Tongue (tissue), 2 donors: ENCODE measurements around the gene LRRK1. TPM values are rescaled to one million over a fixed set of nuclear protein-coding genes. Genes with fewer than 3 reads are reported as not detected.

Experiments used
- DNase-seq: peaks from one replicate; pipeline ENCODE4 v3.0.0-alpha.2; 2015
- total RNA-seq: library from RNA; depleted of rRNA; stranded (reverse); fragments of >200 nt; gene quantifications from one replicate; pipeline ENCODE4 v1.2.3, GENCODE V29; 2014

LRRK1 gene, protein sequence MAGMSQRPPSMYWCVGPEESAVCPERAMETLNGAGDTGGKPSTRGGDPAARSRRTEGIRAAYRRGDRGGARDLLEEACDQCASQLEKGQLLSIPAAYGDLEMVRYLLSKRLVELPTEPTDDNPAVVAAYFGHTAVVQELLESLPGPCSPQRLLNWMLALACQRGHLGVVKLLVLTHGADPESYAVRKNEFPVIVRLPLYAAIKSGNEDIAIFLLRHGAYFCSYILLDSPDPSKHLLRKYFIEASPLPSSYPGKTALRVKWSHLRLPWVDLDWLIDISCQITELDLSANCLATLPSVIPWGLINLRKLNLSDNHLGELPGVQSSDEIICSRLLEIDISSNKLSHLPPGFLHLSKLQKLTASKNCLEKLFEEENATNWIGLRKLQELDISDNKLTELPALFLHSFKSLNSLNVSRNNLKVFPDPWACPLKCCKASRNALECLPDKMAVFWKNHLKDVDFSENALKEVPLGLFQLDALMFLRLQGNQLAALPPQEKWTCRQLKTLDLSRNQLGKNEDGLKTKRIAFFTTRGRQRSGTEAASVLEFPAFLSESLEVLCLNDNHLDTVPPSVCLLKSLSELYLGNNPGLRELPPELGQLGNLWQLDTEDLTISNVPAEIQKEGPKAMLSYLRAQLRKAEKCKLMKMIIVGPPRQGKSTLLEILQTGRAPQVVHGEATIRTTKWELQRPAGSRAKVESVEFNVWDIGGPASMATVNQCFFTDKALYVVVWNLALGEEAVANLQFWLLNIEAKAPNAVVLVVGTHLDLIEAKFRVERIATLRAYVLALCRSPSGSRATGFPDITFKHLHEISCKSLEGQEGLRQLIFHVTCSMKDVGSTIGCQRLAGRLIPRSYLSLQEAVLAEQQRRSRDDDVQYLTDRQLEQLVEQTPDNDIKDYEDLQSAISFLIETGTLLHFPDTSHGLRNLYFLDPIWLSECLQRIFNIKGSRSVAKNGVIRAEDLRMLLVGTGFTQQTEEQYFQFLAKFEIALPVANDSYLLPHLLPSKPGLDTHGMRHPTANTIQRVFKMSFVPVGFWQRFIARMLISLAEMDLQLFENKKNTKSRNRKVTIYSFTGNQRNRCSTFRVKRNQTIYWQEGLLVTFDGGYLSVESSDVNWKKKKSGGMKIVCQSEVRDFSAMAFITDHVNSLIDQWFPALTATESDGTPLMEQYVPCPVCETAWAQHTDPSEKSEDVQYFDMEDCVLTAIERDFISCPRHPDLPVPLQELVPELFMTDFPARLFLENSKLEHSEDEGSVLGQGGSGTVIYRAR (N-terminal part only)
- 14.2 TPM for total RNA-seq

DNA sequence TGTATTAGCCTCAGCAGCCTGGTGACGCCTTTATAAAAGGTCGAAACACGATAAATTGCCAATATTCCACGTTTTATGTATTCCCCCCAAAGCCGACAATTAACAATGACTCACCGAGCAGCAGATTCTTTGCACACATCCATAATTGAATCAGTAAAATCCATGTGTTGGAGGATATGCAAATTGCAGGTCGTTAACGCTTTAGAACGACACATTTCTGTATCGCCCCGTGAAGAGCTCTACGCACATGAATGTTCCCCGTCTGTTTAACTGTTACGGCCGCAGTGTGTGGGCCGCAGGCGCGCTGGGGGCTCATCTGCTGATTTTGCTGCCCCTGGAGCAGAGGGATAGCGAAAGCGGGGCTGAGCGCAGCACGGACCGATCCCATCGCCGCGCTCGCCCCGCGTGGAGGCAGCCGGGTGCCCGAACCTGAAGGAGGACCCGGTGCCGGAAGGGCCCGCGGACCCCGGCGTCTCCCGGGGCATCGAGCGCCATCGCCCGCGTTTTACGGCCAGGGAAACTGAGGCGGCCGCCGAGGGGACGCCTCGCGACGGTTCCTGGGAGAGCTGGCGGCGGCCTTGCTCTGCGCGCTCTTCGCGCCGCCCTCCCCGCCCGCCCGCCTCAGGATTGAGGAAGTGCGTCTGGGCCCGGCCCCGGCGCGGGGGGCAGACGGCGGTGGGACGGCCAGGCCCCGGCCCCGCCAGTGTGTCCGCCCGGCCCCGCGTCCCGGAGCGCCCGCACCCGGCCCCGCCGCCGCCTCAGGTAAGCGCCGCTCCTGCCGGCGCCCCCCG is at the start of gene LRRK1:
Gene LRRK1 (plus strand): TSS at position 668 of the 791 bp plus-strand sequence. CDS start 5,276 bp downstream, outside the sequence.
- peak; percentile 40 for DNase-seq

DNA sequence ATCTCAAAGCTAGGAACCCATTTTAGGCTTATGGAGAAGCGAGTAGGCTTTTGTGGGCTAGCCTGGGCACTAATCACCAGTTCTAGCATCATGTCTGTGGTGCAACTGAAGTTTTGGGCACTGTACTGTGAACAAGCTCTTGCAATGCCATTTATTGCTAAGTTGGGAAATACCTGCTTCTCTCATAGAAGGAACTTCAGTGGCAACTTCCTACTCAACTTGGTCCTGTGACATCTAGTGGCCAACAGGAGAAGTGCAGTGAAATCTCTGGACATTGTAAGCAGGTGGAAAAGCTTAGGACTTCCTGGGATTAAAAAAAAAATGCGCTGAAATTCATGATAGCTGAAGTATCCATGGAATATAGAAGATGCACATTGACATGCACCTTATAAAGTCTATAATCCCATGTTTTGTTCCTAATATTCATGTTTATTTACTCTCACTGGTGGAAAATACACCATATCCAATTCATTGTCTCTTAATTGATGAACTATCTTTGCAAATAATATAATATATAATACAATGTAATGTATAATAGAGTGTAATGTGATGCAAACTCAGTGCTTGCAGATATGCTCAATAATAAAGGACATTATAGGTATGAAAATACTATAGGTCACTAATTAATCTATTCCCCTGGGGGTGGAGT is 46.0 kb upstream of the LRRK1 start:
- peak; percentile 92 for DNase-seq

DNA sequence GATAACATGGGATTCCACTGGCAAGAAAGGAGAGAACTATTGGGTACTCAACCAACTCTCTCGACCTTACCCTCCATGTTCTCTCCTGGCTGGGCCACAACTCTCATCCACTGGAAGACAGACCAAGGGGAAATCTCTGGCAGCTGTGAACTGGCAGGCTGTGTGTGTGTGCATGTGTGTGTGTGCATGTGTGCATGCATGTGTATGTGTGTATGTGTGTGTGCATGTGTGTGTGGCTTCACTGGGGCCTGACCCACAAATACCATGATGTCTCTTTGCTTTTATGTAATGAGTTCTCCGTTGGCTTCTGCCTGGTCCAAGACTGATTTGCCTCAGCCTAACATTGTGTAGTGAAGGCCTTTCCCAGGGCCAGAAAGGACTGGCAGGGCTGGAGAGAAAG is 43.7 kb upstream of the LRRK1 start:
- no peak for DNase-seq

DNA sequence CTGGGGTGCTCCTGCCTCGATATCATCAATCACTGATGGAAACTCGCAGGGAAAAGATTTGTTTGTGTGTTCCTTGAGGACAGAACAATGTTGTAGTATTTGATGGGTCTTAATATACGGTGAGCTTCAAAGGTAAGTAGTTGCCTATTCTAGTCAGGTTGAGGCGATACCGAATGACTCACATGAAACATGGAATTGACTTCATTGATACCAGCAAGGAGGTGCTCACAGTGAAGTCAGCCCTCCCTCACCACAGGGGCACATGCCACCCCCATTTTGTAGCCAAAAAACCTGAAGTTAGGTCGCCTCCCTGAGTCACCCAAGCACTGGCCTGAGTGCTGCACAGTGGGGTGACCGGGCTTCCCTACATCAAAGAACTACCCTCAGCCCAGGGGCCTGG is 43.2 kb upstream of the LRRK1 start:
- DNase-seq, result no peak

DNA sequence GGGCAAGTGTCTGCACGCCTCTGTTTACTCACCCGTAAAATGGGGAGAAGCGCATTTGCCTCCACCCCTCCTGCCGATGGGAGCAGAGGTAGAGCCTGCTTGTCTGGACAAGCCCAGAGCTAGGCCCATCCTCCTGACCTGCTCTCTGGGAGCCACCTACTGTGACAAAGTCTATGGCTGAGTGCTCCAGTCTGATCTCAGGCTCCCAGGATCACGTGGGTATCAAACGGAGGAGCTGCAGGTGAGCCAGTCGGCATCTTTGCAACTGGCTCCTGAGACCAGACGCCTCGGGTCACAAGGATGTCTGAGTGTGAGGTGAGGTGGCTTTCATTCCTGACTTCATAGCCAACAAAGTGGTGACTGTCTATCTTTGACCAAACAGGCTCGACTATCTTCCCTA is 41.6 kb upstream of the LRRK1 start:
- no peak for DNase-seq

DNA sequence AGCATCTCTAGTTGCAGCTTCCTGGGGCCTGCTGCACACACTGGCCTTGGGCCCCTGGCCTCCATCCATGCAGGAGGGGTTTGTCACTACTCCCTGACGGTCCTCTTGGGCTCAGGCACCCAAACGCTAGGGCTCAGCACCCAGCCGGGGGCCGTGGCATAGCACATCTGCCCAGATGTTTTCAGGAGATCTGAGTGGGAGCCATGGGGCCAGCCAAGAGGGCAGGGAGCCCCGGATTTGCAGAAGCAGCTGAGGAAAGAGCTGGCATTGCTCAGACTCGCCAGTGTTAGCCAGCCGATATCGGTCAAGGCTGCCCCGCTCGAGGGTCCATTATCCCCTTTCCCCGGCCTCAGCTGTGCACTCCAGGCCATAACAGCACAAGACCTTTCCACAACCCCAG is 41.0 kb upstream of the LRRK1 start:
- no peak for DNase-seq

DNA sequence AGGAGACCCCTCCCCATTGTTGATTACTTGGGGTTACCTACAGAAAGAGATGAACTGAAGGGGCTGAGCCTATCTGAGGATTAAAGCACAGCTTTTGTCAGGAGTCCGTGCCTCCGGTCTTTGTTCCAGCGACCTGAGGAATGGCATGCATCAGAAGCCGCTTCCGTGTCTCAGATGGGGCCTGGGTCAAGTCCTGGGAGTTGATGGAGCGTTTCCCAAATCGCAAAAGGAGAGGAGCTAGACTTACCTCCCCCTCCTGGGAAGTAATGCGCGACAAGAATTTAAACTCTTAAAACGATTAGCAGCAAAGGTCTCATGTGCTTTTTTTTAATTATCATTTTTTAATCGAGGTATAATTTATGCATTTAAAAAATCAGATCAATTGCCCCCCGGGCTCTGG is 40.5 kb upstream of the LRRK1 start:
- no peak for DNase-seq

DNA sequence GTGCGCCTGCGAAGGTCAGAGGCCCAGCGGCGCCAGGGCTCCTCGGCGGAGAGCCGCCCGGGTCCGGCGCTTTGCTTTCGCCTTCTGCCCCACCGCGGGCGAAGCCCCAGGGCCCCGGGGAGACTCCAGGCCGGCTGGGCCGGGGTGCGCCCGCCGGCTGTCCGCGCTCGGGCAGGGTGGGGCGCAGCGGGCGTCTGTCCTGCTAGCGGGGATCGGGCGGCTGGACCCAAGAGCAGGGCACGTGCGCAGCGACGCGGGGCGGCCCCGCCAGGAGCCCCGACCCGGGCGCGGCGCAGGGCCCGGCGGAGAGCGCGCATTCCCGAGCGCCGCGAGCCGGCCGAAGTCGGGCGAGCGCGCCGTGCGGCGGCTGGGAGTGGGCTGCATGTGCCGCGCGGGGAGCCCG is 40.1 kb upstream of the LRRK1 start:
- DNase-seq, result no peak

DNA sequence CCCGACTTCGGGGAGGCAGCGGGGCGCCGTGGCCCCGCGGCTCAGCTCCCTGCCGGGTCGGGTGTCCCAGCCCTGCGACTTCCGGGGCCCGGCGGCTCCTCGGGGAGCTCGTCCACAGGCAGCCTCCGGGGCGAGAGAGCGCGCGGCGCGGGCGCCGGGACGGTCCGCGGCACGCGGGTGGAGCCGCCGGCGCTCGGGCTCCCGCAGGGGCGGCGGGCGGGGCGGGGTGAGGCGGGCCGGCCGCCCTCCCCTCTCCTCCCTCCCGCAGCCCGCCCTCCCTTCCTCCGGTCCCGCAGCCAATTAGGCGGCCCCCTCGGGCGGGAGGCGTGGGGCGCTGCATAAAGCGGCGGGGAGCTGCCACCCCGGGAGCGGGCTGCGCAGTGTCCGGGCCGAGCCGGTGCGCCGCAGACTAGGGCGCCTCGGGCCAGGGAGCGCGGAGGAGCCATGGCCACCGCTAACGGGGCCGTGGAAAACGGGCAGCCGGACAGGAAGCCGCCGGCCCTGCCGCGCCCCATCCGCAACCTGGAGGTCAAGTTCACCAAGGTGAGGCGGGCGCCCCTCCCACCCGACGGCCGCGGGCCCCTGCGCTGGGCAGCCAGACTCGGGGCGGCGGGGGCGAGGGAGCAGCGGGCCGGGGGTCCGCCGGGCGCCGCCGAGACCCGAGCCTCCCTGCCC is 39.6 kb upstream of the LRRK1 start, which contains the start of gene ALDH1A3:
Gene ALDH1A3 (plus strand): TSS at position 368 of the 675 bp plus-strand sequence. CDS start 77 bp downstream, at position 445.
- DNase-seq, result peak; percentile 67

DNA sequence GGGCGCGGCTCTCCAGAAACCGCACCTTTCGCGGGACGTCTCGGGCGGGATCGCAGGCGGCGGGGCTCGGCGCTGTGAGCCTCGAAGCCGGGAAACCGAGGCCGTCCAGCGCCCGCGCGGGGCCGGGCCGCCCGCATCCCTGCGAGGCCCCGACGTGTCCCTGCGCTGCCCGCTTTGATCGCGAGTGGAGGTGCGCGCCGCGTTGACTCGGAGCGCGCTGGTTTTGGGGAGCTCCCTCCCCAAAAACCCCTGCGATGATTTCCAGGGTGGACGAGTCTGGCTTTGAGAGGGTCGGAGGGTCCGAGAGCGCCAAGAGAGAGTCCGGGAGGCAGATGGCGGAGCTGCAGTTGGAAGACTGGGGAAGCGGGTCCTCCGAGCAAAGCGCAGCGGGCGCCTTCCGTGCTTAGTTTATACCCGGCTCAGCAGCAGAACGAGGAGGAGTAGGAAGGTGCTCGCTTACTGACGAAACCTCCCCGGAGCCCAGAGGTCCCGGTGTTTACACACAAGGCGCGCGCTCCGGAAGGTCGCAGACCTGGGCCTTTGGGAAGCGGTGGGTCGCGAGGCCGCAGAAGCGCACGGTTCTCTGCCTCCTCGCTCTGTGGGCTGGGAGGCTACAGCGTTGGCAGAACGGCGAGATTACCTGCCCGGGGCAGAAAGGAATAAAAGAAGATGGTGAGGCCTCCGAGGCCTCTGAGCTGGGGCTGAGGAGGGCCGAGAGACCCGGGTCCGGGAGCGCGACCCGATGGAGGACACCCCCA is 38.8 kb upstream of the LRRK1 start:
- DNase-seq, result no peak

DNA sequence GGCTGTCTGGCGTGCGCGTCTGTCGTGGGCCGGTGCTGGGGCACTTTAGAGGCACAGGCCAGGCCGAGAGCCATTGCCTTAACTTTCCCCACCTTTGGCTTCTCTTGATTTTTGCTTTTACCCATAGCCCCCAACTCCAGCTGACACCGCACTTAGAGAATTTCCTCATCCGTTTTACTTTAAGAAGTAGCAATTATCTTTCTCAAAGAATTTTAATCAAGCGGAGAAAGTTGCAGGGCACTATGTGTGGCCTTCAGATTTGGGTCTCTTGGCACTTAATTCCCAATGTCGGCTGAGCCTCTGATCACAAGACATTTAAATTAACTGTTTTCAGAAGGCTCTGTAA is 38.3 kb upstream of the LRRK1 start:
- DNase-seq, result no peak

DNA sequence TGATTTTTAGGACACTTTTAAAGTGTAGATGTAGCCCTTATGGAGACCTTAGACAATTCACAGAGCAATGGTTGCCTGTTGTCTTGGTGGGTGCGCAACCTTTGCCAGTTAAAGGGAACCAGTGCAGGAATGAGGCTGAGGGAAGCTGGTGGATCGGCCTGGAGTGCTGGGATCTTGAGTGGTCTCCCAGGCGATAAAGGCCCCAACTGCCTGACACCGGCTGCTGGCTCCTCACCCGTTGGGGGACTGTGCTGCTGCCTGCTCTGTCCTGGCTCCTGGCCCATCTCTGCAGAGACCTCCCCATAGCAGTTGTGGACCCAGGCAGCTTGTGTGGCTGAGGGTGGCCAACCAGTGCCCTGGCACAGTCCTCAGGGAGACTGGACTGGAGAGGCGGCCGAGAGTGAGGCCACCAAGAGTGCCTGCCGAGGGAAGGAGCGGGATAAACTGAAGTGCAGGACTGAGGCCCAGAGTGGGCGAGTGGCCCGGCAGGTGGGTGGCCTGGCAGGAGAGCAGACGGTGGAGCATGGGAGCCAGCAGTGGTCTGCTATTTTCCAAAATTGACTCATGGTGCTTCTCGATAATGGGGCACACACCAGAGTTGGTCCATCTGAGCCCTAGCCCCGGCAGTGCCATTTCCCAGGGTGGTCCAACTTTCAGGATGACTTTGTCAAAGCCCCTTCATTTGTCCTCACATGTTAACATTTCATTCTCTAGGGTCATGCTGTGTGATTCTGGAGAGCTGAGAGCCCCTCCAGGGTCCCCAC is 37.4 kb upstream of the LRRK1 start:
- DNase-seq, result no peak

DNA sequence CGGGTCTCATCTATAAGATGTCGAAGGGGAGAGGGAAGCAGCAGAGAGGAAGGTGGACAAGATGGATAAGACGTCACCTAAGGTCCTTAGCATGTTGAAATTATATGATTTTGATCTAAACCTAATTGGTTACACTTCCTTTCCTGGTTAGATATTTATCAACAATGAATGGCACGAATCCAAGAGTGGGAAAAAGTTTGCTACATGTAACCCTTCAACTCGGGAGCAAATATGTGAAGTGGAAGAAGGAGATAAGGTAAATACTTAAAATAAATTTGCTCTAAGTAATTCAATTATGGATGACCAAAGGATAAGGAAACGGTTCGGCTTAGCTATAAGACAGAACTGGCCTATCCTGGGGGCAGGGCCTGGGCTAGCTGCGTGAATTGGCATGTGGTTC is 34.0 kb upstream of the LRRK1 start:
- no peak for DNase-seq

DNA sequence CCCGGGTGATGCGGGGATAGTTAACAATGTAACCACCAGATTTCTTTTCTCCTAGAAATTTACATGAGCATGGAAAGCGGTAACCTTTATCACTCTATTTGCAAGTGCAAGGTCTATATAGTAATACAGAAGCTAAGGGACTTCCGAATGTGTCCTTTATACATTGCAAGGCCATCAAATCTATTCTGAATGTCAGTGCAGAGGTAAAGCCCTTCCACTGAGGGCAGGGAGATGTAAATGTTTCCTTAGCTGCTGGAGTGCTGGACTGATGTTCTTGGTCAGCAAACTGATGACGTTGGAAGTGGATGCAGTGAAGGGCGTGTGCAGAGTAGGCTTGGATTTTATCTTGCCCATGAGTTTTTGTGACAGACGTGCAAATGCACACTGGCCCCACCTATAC is 33.3 kb upstream of the LRRK1 start:
- DNase-seq, result no peak

DNA sequence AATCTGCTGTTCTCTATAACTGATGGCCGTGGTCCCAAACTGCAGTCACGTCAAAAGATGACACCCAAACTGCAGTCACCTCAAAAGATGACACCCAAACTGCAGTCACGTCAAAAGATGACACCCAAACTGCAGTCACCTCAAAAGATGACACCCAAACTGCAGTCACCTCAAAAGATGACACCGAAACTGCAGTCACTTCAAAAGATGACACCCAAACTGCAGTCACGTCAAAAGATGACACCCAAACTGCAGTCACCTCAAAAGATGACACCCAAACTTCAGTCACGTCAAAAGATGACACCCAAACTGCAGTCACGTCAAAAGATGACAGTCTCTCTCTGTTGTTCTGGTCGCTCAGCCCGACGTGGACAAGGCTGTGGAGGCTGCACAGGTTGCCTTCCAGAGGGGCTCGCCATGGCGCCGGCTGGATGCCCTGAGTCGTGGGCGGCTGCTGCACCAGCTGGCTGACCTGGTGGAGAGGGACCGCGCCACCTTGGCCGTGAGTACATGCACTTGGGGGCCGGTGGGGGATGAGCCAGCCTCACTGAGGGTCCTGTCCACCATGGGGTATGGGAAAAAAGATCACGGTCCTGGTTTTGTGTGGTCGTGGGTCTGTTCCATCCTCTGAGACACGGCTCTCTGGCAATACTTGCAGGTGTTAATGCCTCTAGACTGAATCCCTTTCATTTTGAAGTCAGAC is 31.8 kb upstream of the LRRK1 start:
- DNase-seq, result no peak

DNA sequence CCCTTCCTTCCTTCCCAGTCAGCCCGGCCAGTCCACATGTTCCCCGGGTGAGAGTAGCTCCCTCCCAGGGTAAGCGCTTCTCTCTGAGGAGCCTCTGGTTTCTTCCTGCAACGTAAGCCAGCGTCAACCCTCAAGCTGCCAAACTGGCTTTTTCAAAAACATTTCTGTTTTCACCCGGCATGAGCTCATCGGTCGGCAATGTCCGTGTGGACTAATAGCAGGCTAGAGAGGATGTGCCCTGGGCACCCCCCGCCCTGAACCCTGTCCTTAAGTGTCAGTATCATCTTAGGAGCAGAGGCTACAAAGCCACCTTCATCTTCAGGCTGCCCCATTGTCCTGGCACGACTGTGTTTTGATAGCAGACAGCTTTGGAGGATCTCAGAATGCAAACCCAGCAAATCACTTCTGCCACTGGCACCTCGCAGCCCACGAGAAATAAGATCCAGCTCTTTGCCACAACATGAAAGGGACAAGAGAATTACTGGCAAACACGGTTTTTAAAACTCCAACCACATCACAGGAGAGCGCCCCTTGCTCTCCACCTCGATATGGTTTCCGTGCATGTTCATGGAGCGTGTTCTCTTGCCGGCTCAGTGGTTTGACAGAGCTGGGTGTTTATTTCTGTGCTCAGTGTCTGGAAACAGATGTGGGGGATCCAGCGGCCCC is 29.6 kb upstream of the LRRK1 start:
- DNase-seq, result peak; percentile 80

DNA sequence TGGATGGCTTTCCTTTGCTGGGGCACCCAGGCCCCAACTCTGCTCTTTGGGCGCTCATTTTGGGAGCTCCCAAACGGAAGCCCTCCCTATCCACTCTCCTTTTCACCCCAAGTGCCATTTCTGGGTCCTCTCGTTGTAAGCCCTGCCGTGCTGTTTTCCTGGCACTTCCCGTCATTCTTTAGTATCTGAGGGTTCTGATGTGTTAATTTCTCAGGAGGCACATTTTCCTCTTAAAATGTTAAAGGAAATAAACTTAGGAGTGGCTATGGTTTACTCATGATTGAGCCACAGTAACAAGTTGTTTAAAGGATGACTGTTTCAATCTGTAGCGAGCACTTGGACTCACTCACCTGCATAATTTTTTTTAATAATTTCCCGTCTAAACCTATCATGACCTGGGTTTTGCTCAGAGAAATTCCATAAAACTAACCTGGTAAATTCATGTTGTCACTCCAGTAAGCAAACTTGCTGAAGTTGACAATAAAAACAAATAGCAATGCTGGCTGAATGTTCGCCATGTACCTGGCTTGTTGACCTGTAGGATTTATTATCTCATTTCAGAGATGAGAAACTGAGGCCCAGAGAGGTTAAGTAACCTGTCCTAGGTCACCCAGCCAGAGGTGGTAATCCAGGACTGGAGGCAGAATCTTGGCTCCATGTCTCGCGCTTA is 29.0 kb upstream of the LRRK1 start:
- no peak for DNase-seq
